Endothelial cell of umbilical vein (primary cell): ENCODE data around the gene UFSP2. TPM values are rescaled to one million over a fixed set of nuclear protein-coding genes. Genes with fewer than 3 reads are reported as not detected.

Experiments
- BruUV-seq: library from RNA; stranded (reverse); fragments of 400-500 nt; replicated peaks from 2 replicates; lab custom pipeline; 2021; lab: Mats Ljungman, UMichigan
- CTCF ChIA-PET: fragments of 300-600, 350-600 bp; sonication (Branson Sonifier 250); formaldehyde crosslinking; loops from one replicate; lab custom pipeline; 2021; ENCODE audit warnings: antibody characterized with exemption, inconsistent platforms; lab: Charles Lee
- POLR2A ChIA-PET: fragments of 300-600, 350-600 bp; sonication (Branson Sonifier 250); formaldehyde crosslinking; loops from one replicate; lab custom pipeline; 2021; ENCODE audit warnings: antibody characterized with exemption, inconsistent platforms; lab: Charles Lee
- DNase-seq: peaks from one replicate; pipeline ENCODE4 v3.0.0-alpha.2; 2011; ENCODE audit warnings: low read depth, low spot score
- FAIRE-seq: peaks from 2 replicates; lab custom pipeline; 2011; peaks lifted over from hg19 to GRCh38; lab: Jason Lieb, UNC
- H2AFZ ChIP-seq: 2 replicates; pipeline ENCODE4 v1.6.0; 2012; ENCODE audit warnings: low read depth, low read length, control low read depth, inconsistent platforms
- H3K27ac ChIP-seq: 2 replicates; pipeline ENCODE4 v1.5.1; 2011; ENCODE audit warnings: low read depth, mild to moderate bottlenecking, control low read depth, low read length, moderate library complexity; ENCODE audit not compliant: insufficient read depth
- H3K27me3 ChIP-seq, 2 experiments: 2 replicates each; pipeline versions ENCODE4 v1.6.0 to v1.6.1; 2011; ENCODE audit warnings: low read length in 2 of 2, mixed read lengths in 1 of 2; ENCODE audit not compliant: control insufficient read depth in 2 of 2, insufficient read depth in 2 of 2
- H3K36me3 ChIP-seq, 2 experiments: 2 replicates in 1 of 2; 3 replicates in 1 of 2; pipeline ENCODE4 v1.5.1; 2011; ENCODE audit warnings: low read length in 2 of 2, mild to moderate bottlenecking in 1 of 2, moderate library complexity in 1 of 2; ENCODE audit not compliant: control insufficient read depth in 2 of 2, insufficient read depth in 2 of 2; ENCODE audit errors: extremely low read depth in 1 of 2
- H3K4me1 ChIP-seq: 3 replicates; pipeline ENCODE4 v1.5.1; 2011; ENCODE audit warnings: mild to moderate bottlenecking, low read length; ENCODE audit not compliant: control insufficient read depth, insufficient read depth; ENCODE audit errors: extremely low read depth
- H3K4me2 ChIP-seq: 2 replicates; pipeline ENCODE4 v1.6.1; 2011; ENCODE audit warnings: low read length, control low read depth, mixed read lengths; ENCODE audit not compliant: insufficient read depth
- H3K4me3 ChIP-seq, 3 experiments: fragments of 200-600 bp in 1 of 3; sonication (generic), shearing (Covaris generic) in 1 of 3; replicated peaks in 1 of 3; 2 replicates each; pipeline ENCODE4 v1.5.1; 2011 to 2016; ENCODE audit warnings: control low read depth in 3 of 3, low read length in 3 of 3, mild to moderate bottlenecking in 2 of 3, inconsistent platforms in 1 of 3, low read depth in 1 of 3, moderate library complexity in 1 of 3; ENCODE audit not compliant: insufficient read depth in 1 of 3
- H3K79me2 ChIP-seq: 2 replicates; pipeline ENCODE4 v1.6.0; 2012; ENCODE audit warnings: low read length, inconsistent platforms; ENCODE audit not compliant: control insufficient read depth, insufficient read depth
- H3K9ac ChIP-seq: replicated peaks from 2 replicates; pipeline ENCODE3; 2011; ENCODE audit warnings: low read length, control low read depth; ENCODE audit not compliant: insufficient read depth; ENCODE audit errors: extremely low read depth
- H3K9me1 ChIP-seq: replicated peaks from 3 replicates; pipeline ENCODE4 v1.6.0; 2011; ENCODE audit warnings: mild to moderate bottlenecking, low read length; ENCODE audit not compliant: control insufficient read depth, insufficient read depth; ENCODE audit errors: extremely low read depth
- H3K9me3 ChIP-seq: replicated peaks from 2 replicates; pipeline ENCODE4 v1.5.1; 2012; ENCODE audit warnings: low read length, inconsistent platforms; ENCODE audit not compliant: control insufficient read depth, insufficient read depth
- H4K20me1 ChIP-seq: replicated peaks from 2 replicates; pipeline ENCODE3; 2011; ENCODE audit warnings: mild to moderate bottlenecking, low read length; ENCODE audit not compliant: control insufficient read depth, insufficient read depth; ENCODE audit errors: extremely low read depth
- CTCF ChIP-seq, 2 donors: IDR thresholded peaks; 1 replicate in 1 of 2; 2 replicates in 1 of 2; pipeline ENCODE4 v1.5.1; 2011; ENCODE audit warnings: low read length in 2 of 2, mild to moderate bottlenecking in 2 of 2, moderate library complexity in 2 of 2, control low read depth in 1 of 2, inconsistent platforms in 1 of 2, low read depth in 1 of 2; ENCODE audit not compliant: insufficient read depth in 1 of 2; ENCODE audit errors: extremely low read depth in 1 of 2
- EZH2 ChIP-seq: IDR thresholded peaks from 2 replicates; pipeline ENCODE4 v1.6.1; 2012; ENCODE audit warnings: borderline replicate concordance, low read depth, mild to moderate bottlenecking, moderate library complexity, low read length, inconsistent platforms; ENCODE audit not compliant: severe bottlenecking
- FOS ChIP-seq: IDR thresholded peaks from 2 replicates; pipeline ENCODE4 v1.6.1; 2011; ENCODE audit warnings: mild to moderate bottlenecking, low read length, moderate library complexity, borderline replicate concordance; ENCODE audit not compliant: insufficient read depth
- GATA2 ChIP-seq: IDR thresholded peaks from 2 replicates; pipeline ENCODE4 v1.7.0; 2011; ENCODE audit warnings: low read depth, mild to moderate bottlenecking, moderate library complexity, mixed read lengths, low read length; ENCODE audit not compliant: insufficient read length, insufficient read depth
- JUN ChIP-seq: IDR thresholded peaks from 2 replicates; pipeline ENCODE4 v1.6.1; 2011; ENCODE audit warnings: borderline replicate concordance, low read depth; ENCODE audit not compliant: insufficient read length, insufficient read depth
- MYC ChIP-seq: IDR thresholded peaks from one replicate; pipeline ENCODE4 v1.6.1; 2011; ENCODE audit warnings: mild to moderate bottlenecking, low read depth, low read length
- POLR2A ChIP-seq: IDR thresholded peaks from 2 replicates; pipeline ENCODE4 v1.6.1; 2012; ENCODE audit warnings: low read depth, mild to moderate bottlenecking, control low read depth, low read length
- POLR2AphosphoS5 ChIP-seq: IDR thresholded peaks from 2 replicates; pipeline ENCODE4 v1.6.1; 2012; ENCODE audit warnings: low read depth, mild to moderate bottlenecking, control low read depth, low read length, moderate library complexity; ENCODE audit not compliant: insufficient read depth
- dilution Hi-C: fragments of 300-500 bp; cut with MboI; formaldehyde crosslinking; loops from one replicate; pipeline ENCODE4 v1.15.0; 2019; ENCODE audit warnings: low sequenced_read_pairs; ENCODE audit not compliant: extremely low pct_ligation_motif_present
- intact Hi-C: fragments of 100-400 bp; cut with micrococcal nuclease; formaldehyde crosslinking; loops from one replicate; pipeline ENCODE4 v1.10.0; 2022
- polyA plus RNA-seq, 4 experiments: library from polyadenylated mRNA; depleted of rRNA in 3 of 4; stranded (reverse) in 3 of 4; unstranded in 1 of 4; fragments of >200 nt; gene quantifications; 2 replicates each; pipeline versions ENCODE4 v1.2.1 to v1.2.3, GENCODE V29; 2011 to 2012; ENCODE audit warnings: missing spikeins in 1 of 4
- total RNA-seq: library from RNA; stranded (reverse); gene quantifications from 2 replicates; pipeline ENCODE4 v1.2.3, GENCODE V29; 2021
- TF ChIP-seq, protein P1 (sequence below): IDR thresholded peaks from 2 replicates; pipeline ENCODE4 v1.6.1; 2011; ENCODE audit not compliant: insufficient read depth, insufficient read length

UFSP2 gene
- total and polyA plus RNA-seq, 2 donors (not counting 3 experiments of a cell fraction or from before 2014, with no cell fraction given) = 25.2 to 26.7 TPM

- Histone ChIP-seq H3K4me1 (peaks cover 13% of the 10 kb centered on the region), H3K27ac (no peak overlapping the region), H3K4me2 (no peak overlapping the region), H3K9me3 (no peaks in the 10 kb centered on the region), H3K79me2 (no peaks in the 10 kb centered on the region), H3K9ac (no peak overlapping the region), H3K4me3 (no peak overlapping the region), H3K27me3 (no peaks in the 10 kb centered on the region), H2AFZ (no peak overlapping the region), H3K9me1 (no peaks in the 10 kb centered on the region), H4K20me1 (no peaks in the 10 kb centered on the region), H3K36me3 (no peaks in the 10 kb centered on the region)
- FAIRE-seq (no peak), DNase-seq (no peak)
- ChIA-PET POLR2A (no interaction called here), CTCF (interaction anchor here (0.7 kb wide), 1 partner anchor 25 kb away, joined by 3 read pairs; no protein-coding TSS in a partner anchor)
- dilution Hi-C loops (no loop called here), intact Hi-C loops (no loop called here)
- TF ChIP-seq POLR2AphosphoS5 = no peak
- TF ChIP-seq, protein P1, sequence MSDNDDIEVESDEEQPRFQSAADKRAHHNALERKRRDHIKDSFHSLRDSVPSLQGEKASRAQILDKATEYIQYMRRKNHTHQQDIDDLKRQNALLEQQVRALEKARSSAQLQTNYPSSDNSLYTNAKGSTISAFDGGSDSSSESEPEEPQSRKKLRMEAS = no peak
- TF ChIP-seq JUN = no peak
- TF ChIP-seq FOS = no peak
- TF ChIP-seq CTCF (IDR thresholded peaks at IDR 0.05; ENCODE audit: extremely low read depth in 1 of 2, insufficient read depth in 1 of 2, low read depth in 1 of 2, low read length in 2 of 2) = no peak
- no peak for TF ChIP-seq POLR2A
- TF ChIP-seq GATA2 = no peak
- TF ChIP-seq EZH2 = no peak
- no peak for TF ChIP-seq MYC
- BruUV-seq = no TSS peak
Measured at GRCh38 chr4:185461565-185461964, 35.8 kb upstream of the UFSP2 start.
